Measurements from ENCODE around the gene GPR119. TPM values are rescaled to one million over a fixed set of nuclear protein-coding genes. Genes with fewer than 3 reads are reported as not detected.

GPR119 gene
- polyA plus RNA-seq, 3 donors, result not detected

DNA sequence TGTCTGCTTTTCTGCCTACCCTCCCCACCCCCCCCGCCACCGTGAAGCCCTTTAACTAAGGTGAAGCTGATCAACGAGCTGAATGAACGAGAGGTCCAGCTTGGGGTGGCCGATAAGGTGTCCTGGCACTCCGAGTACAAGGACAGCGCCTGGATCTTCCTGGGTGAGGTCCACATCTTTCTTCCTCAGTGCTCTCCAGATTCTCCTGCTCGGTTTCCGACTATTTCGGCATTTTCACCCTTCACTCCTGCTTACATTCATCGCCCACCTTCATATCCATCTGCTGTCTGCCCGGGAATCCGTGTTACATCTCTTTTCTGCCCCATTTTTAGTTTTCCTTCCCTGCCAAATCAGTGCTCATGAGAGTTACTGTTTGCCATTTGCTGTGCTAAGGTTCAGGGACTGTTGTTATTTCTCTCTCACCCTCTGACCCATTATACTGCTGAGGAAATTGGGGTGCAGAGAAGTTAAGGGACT, 16.8 kb upstream of the GPR119 start:
- DNase-seq, result no peak
- TF ChIP-seq, protein P1, sequence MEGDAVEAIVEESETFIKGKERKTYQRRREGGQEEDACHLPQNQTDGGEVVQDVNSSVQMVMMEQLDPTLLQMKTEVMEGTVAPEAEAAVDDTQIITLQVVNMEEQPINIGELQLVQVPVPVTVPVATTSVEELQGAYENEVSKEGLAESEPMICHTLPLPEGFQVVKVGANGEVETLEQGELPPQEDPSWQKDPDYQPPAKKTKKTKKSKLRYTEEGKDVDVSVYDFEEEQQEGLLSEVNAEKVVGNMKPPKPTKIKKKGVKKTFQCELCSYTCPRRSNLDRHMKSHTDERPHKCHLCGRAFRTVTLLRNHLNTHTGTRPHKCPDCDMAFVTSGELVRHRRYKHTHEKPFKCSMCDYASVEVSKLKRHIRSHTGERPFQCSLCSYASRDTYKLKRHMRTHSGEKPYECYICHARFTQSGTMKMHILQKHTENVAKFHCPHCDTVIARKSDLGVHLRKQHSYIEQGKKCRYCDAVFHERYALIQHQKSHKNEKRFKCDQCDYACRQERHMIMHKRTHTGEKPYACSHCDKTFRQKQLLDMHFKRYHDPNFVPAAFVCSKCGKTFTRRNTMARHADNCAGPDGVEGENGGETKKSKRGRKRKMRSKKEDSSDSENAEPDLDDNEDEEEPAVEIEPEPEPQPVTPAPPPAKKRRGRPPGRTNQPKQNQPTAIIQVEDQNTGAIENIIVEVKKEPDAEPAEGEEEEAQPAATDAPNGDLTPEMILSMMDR (IDR thresholded peaks at IDR 0.05), result no peak
- peak overlapping the region; percentile 79 to 97 for H3K4me3 Mint-ChIP-seq
- H3K79me2 ChIP-seq (ENCODE audit: insufficient read depth, low read length), result peaks cover 5% of the 10 kb centered on the region
- H2AFZ ChIP-seq (ENCODE audit: insufficient read depth, low read depth, low read length, poor library complexity, severe bottlenecking), result peak overlapping the region; percentile 89
- H3K4me2 ChIP-seq (replicated peaks; ENCODE audit: extremely low read depth, low read length, poor library complexity, severe bottlenecking), result peak overlapping the region; percentile 81
- peak overlapping the region; percentile 76 to 94 (median 90) for H3K4me3 ChIP-seq (replicated peaks in 1 of 3; ENCODE audit: low read depth in 2 of 3, low read length in 3 of 3)
- peaks cover 8 to 12% of the 10 kb centered on the region in 2 donors for H3K36me3 ChIP-seq (replicated peaks in 1 of 2; ENCODE audit: control insufficient read depth in 1 of 2, insufficient read depth in 2 of 2, low read length in 2 of 2)
- peak overlapping the region in 6 of 7 donors; percentile 54 to 93 (median 85) for H3K27ac Mint-ChIP-seq
- peaks cover 9 to 13% of the 10 kb centered on the region in 2 donors for H3K4me1 ChIP-seq (ENCODE audit: control insufficient read depth in 1 of 2, insufficient read depth in 2 of 2, low read length in 2 of 2)
- H3K9ac ChIP-seq (ENCODE audit: insufficient read depth, low read length, poor library complexity, severe bottlenecking), result peak overlapping the region; percentile 71
- peaks cover 11 to 13% of the 10 kb centered on the region in 2 donors for H3K36me3 Mint-ChIP-seq
- 8% methylated on average over 4 of the region's 13 CpGs for WGBS (ENCODE audit: insufficient coverage)
- H4K20me1 ChIP-seq (ENCODE audit: insufficient read depth, low read length), result no peaks in the 10 kb centered on the region
- H3K9me3 Mint-ChIP-seq, result no peaks in the 10 kb centered on the region
- peaks cover 3 to 8% (median 3%) of the 10 kb centered on the region in 3 donors for H3K27me3 Mint-ChIP-seq (ENCODE audit: low read depth in 3 of 3)
- peak overlapping the region; percentile 42 to 81 for H3K27ac ChIP-seq (ENCODE audit: low read depth in 1 of 2, low read length in 2 of 2)
- H3K4me1 Mint-ChIP-seq, result peaks cover 10% of the 10 kb centered on the region
- H3K9me3 ChIP-seq (replicated peaks in 1 of 2; ENCODE audit: control insufficient read depth in 1 of 2, insufficient read depth in 1 of 2, low read length in 2 of 2), result no peaks in the 10 kb centered on the region
- peaks cover 4 to 11% of the 10 kb centered on the region in 2 donors for H3K27me3 ChIP-seq (ENCODE audit: control insufficient read depth in 2 of 2, insufficient read depth in 2 of 2, low read length in 2 of 2)
- intact Hi-C loops (cut with micrococcal nuclease), result loop anchor here in 1 of 2 donors (10.0 kb wide), 1 partner anchor 503 kb away; the partner anchor contains the start of gene ENOX2

DNA sequence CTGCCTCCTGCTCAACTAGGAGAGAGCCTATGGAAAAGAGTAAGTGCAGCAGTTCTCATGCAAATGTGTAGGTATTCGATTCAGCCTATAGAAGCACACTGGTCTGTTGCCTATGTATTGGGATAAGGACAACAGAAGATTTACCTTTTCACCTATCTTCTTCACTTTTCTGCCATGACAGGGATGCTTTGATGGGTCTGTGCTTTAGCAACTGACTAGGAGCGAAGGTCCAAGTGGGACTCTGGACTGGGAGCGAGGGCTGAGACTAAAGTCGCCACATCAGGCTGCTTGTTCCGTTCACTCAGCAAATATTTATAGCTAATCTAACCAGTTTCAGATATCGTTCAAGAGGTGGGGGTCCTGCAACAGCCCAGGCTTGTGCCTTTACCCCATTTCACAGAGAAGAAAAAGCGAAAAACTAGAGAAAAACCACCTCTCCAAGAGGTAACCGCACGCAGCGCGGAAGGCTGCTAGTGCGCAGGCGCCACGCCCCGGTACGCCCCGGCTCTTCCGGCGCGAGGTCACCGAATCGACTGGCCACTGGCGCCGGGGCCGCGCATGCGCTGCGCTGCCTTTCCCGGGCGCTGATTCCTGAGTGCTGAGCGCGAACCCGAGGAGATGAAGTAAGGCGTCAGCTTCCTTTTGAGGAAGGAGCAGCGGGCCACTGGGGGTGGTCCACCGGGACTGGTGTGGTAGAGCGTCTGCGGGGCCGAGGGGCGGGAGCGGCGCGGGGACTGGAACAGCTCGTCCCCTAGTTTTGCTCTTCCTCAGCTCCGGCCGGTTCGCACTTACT, 16.1 kb upstream of the GPR119 start, which contains the start of gene RBMX2:
RBMX2 (plus strand) TSS at position 573 of the 793 bp plus-strand sequence; CDS start at position 619, 46 bp downstream.
- Histone ChIP-seq H3K79me2 (ENCODE audit: insufficient read depth, low read length) (peaks cover 5% of the 10 kb centered on the region), H3K27me3 (ENCODE audit: control insufficient read depth in 2 of 2, insufficient read depth in 2 of 2, low read length in 2 of 2) (peaks cover 4 to 17% of the 10 kb centered on the region in 2 donors), H2AFZ (ENCODE audit: insufficient read depth, low read depth, low read length, poor library complexity, severe bottlenecking) (peak within 1 kb of the TSS; percentile 89), H3K4me1 (ENCODE audit: control insufficient read depth in 1 of 2, insufficient read depth in 2 of 2, low read length in 2 of 2) (peaks cover 9 to 13% of the 10 kb centered on the region in 2 donors), H3K27ac (ENCODE audit: low read depth in 1 of 2, low read length in 2 of 2) (peak within 1 kb of the TSS; percentile 42 to 81), H3K4me2 (replicated peaks; ENCODE audit: extremely low read depth, low read length, poor library complexity, severe bottlenecking) (peak within 1 kb of the TSS; percentile 81), H3K36me3 (replicated peaks in 1 of 2; ENCODE audit: control insufficient read depth in 1 of 2, insufficient read depth in 2 of 2, low read length in 2 of 2) (peaks cover 8 to 12% of the 10 kb centered on the region in 2 donors), H4K20me1 (ENCODE audit: insufficient read depth, low read length) (no peaks in the 10 kb centered on the region), H3K9me3 (replicated peaks in 1 of 2; ENCODE audit: control insufficient read depth in 1 of 2, insufficient read depth in 1 of 2, low read length in 2 of 2) (no peaks in the 10 kb centered on the region), H3K4me3 (replicated peaks in 1 of 3; ENCODE audit: low read depth in 2 of 3, low read length in 3 of 3) (peak within 1 kb of the TSS; percentile 76 to 94 (median 90)), H3K9ac (ENCODE audit: insufficient read depth, low read length, poor library complexity, severe bottlenecking) (peak within 1 kb of the TSS; percentile 71)
- Mint-ChIP-seq H3K27me3 (ENCODE audit: low read depth in 3 of 3) (peaks cover 5 to 9% (median 6%) of the 10 kb centered on the region in 3 donors), H3K36me3 (peaks cover 11 to 13% of the 10 kb centered on the region in 2 donors), H3K4me1 (peaks cover 10% of the 10 kb centered on the region), H3K9me3 (no peaks in the 10 kb centered on the region), H3K27ac (peak within 1 kb of the TSS; percentile 81 to 93 (median 86)), H3K4me3 (peak within 1 kb of the TSS; percentile 79 to 97)
- TF ChIP-seq, protein P1 (IDR thresholded peaks at IDR 0.05), result no peak
- WGBS (ENCODE audit: insufficient coverage), result 0% methylated on average over 12 of the region's 47 CpGs
- intact Hi-C loops (cut with micrococcal nuclease), result loop anchor here in 1 of 2 donors (10.0 kb wide), 1 partner anchor 503 kb away; the partner anchor contains the start of gene ENOX2
- peak; percentile 72 to 85 (median 80) for DNase-seq
